GM19240 (cell line): ENCODE data around the gene NFKB1.
A peak's percentile ranks its signal among the peaks of the same experiment; 100 is the strongest.
"Not testable (repeated sequence)": the region's sequence is repeated elsewhere in the genome, so short reads cannot be mapped to it uniquely, and the experiment has no call there.

ENCODE experiments used
- DNase-seq: peaks from one replicate; pipeline ENCODE4 v3.0.0; 2011; ENCODE audit warnings: low spot score; ENCODE audit not compliant: insufficient read length

The NFKB1 gene

GRCh38 chr4:102500696-102501446 is at the start of gene NFKB1:
Gene NFKB1 (plus strand): TSS chr4:102501359. CDS start chr4:102525519, 24,160 bp downstream.
- peak; percentile 24 for DNase-seq

- no peak for DNase-seq
These were observed 48.3 kb upstream of the NFKB1 start for GRCh38 chr4:102452854-102453253.

GRCh38 chr4:102453827-102454226 is 47.3 kb upstream of the NFKB1 start:
- no peak for DNase-seq

- no peak for DNase-seq
These were observed 46.9 kb upstream of the NFKB1 start for GRCh38 chr4:102454268-102454667.

- no peak for DNase-seq
These were observed 46.0 kb upstream of the NFKB1 start for GRCh38 chr4:102454981-102455685.

- no peak for DNase-seq
These were observed 45.4 kb upstream of the NFKB1 start for GRCh38 chr4:102455750-102456149.

- no peak for DNase-seq
These were observed 34.9 kb upstream of the NFKB1 start for GRCh38 chr4:102466298-102466697.

GRCh38 chr4:102469806-102470205 is 31.4 kb upstream of the NFKB1 start:
- DNase-seq, result no peak

GRCh38 chr4:102472441-102473013 is 28.6 kb upstream of the NFKB1 start:
- DNase-seq, result no peak

GRCh38 chr4:102473476-102473875 is 27.7 kb upstream of the NFKB1 start:
- no peak for DNase-seq

GRCh38 chr4:102474736-102475504 is 26.2 kb upstream of the NFKB1 start:
- DNase-seq, result no peak

- no peak for DNase-seq
These were observed 23.5 kb upstream of the NFKB1 start for GRCh38 chr4:102477657-102478056.

GRCh38 chr4:102478186-102478585 is 23.0 kb upstream of the NFKB1 start:
- DNase-seq, result no peak

GRCh38 chr4:102479832-102480231 is 21.3 kb upstream of the NFKB1 start:
- not testable (repeated sequence) for DNase-seq

- no peak for DNase-seq
These were observed 18.0 kb upstream of the NFKB1 start for GRCh38 chr4:102483120-102483519.

GRCh38 chr4:102483990-102484692 is 17.0 kb upstream of the NFKB1 start:
- not testable (repeated sequence) for DNase-seq

GRCh38 chr4:102492531-102493241 is 8.5 kb upstream of the NFKB1 start:
- DNase-seq, result no peak

GRCh38 chr4:102493257-102493656 is 7.9 kb upstream of the NFKB1 start:
- DNase-seq, result no peak

GRCh38 chr4:102493794-102494193 is 7.4 kb upstream of the NFKB1 start:
- no peak for DNase-seq

GRCh38 chr4:102494603-102495002 is 6.6 kb upstream of the NFKB1 start:
- no peak for DNase-seq
